IMR-90 (cell line): Measurements from ENCODE around the gene TREH. TPM values are rescaled to one million over a fixed set of nuclear protein-coding genes. Genes with fewer than 3 reads are reported as not detected.

Source experiments
- ATAC-seq: fragments of 200-7000 bp; cut with Tn5 transposase; 2 replicates; pipeline ENCODE4 v1.9.1; 2020; ENCODE audit warnings: low read depth, mild to moderate bottlenecking, moderate library complexity
- BruUV-seq: library from RNA; stranded (reverse); fragments of 400-500 nt; replicated peaks from 2 replicates; lab custom pipeline; 2021; lab: Mats Ljungman, UMichigan
- CTCF ChIA-PET: fragments of 300-600 bp; formaldehyde crosslinking; extraction: SDS; loops from one replicate; lab custom pipeline; 2021; ENCODE audit warnings: antibody characterized with exemption; lab: Yijun Ruan, JAX
- POLR2A ChIA-PET: fragments of 300-600 bp; sonication (Branson Sonifier 250); formaldehyde crosslinking; loops from one replicate; lab custom pipeline; 2022; ENCODE audit warnings: antibody characterized with exemption; ENCODE audit not compliant: unreplicated experiment; lab: Charles Lee
- DNase-seq: peaks from one replicate; pipeline ENCODE4 v3.0.0; 2013
- H2AFZ ChIP-seq: replicated peaks from 2 replicates; pipeline ENCODE3; 2013; ENCODE audit warnings: low read length, mild to moderate bottlenecking; ENCODE audit not compliant: poor library complexity
- H2AK5ac ChIP-seq: 2 replicates; pipeline ENCODE4 v1.6.1; 2013; ENCODE audit warnings: low read depth, low read length, inconsistent platforms
- H2AK9ac ChIP-seq: replicated peaks from 2 replicates; pipeline ENCODE3; 2013; ENCODE audit warnings: mild to moderate bottlenecking, low read depth, low read length, moderate library complexity; ENCODE audit not compliant: poor library complexity
- H2BK120ac ChIP-seq: 2 replicates; pipeline ENCODE4 v1.6.1; 2013; ENCODE audit warnings: low read depth, low read length, inconsistent platforms
- H2BK15ac ChIP-seq: 3 replicates; pipeline ENCODE4 v1.6.1; 2013; ENCODE audit warnings: low read depth, low read length, inconsistent platforms
- H2BK20ac ChIP-seq: 2 replicates; pipeline ENCODE4 v1.6.1; 2013; ENCODE audit warnings: low read depth, mild to moderate bottlenecking, inconsistent platforms, low read length, moderate library complexity
- H2BK5ac ChIP-seq: 2 replicates; pipeline ENCODE4 v1.6.1; 2013; ENCODE audit warnings: mild to moderate bottlenecking, low read depth, low read length, inconsistent platforms; ENCODE audit not compliant: poor library complexity, severe bottlenecking
- H3K14ac ChIP-seq: replicated peaks from 2 replicates; pipeline ENCODE4 v1.6.1; 2013; ENCODE audit warnings: low read depth, low read length, inconsistent platforms
- H3K18ac ChIP-seq: 2 replicates; pipeline ENCODE4 v1.6.1; 2013; ENCODE audit warnings: low read depth, low read length, control low read depth
- H3K23ac ChIP-seq: 2 replicates; pipeline ENCODE4 v1.6.1; 2013; ENCODE audit warnings: low read depth, low read length, inconsistent platforms
- H3K27ac ChIP-seq: 2 replicates; pipeline ENCODE4 v1.5.1; 2013; ENCODE audit warnings: mild to moderate bottlenecking, control low read depth, low read length; ENCODE audit not compliant: insufficient read depth
- H3K27me3 ChIP-seq: 2 replicates; pipeline ENCODE4 v1.6.1; 2013; ENCODE audit warnings: low read length; ENCODE audit not compliant: control insufficient read depth, insufficient read depth
- H3K36me3 ChIP-seq: 2 replicates; pipeline ENCODE4 v1.6.1; 2013; ENCODE audit warnings: low read length, mixed read lengths; ENCODE audit not compliant: control insufficient read depth, insufficient read depth
- H3K4ac ChIP-seq: 2 replicates; pipeline ENCODE4 v1.6.1; 2013; ENCODE audit warnings: low read depth, low read length, inconsistent platforms
- H3K4me1 ChIP-seq: 2 replicates; pipeline ENCODE4 v1.6.1; 2013; ENCODE audit warnings: low read length, mixed read lengths; ENCODE audit not compliant: control insufficient read depth, insufficient read depth
- H3K4me2 ChIP-seq: 2 replicates; pipeline ENCODE4 v1.6.1; 2013; ENCODE audit warnings: low read depth, mild to moderate bottlenecking, control low read depth, low read length, moderate library complexity
- H3K4me3 ChIP-seq: 2 replicates; pipeline ENCODE4 v1.5.1; 2013; ENCODE audit warnings: low read depth, mild to moderate bottlenecking, control low read depth, low read length, moderate library complexity; ENCODE audit not compliant: insufficient read depth
- H3K56ac ChIP-seq: 2 replicates; pipeline ENCODE4 v1.6.1; 2013; ENCODE audit warnings: low read length, inconsistent platforms; ENCODE audit not compliant: insufficient read depth; ENCODE audit errors: extremely low read depth
- H3K79me1 ChIP-seq, 2 experiments: 2 replicates each; pipeline ENCODE4 v1.6.1; 2013; ENCODE audit warnings: low read length in 2 of 2, inconsistent platforms in 1 of 2, low read depth in 1 of 2
- H3K9ac ChIP-seq: 2 replicates; pipeline ENCODE4 v1.6.1; 2013; ENCODE audit warnings: low read depth, low read length, control low read depth
- H3K9me1 ChIP-seq: 2 replicates; pipeline ENCODE4 v1.6.1; 2013; ENCODE audit warnings: low read length, inconsistent platforms; ENCODE audit not compliant: insufficient read depth
- H3K9me3 ChIP-seq: 2 replicates; pipeline ENCODE4 v1.6.1; 2013; ENCODE audit warnings: low read length; ENCODE audit not compliant: control insufficient read depth, insufficient read depth
- H4K20me1 ChIP-seq: 2 replicates; pipeline ENCODE4 v1.6.1; 2013; ENCODE audit warnings: low read length, inconsistent platforms; ENCODE audit not compliant: insufficient read depth
- H4K5ac ChIP-seq: 2 replicates; pipeline ENCODE4 v1.6.1; 2013; ENCODE audit warnings: mild to moderate bottlenecking, low read depth, low read length, control low read depth
- H4K8ac ChIP-seq, 2 experiments: 2 replicates each; pipeline ENCODE4 v1.6.1; 2013; ENCODE audit warnings: low read depth in 2 of 2, low read length in 2 of 2, control low read depth in 1 of 2, inconsistent platforms in 1 of 2
- H4K91ac ChIP-seq: 2 replicates; pipeline ENCODE4 v1.6.1; 2013; ENCODE audit warnings: low read depth, low read length, inconsistent platforms; ENCODE audit not compliant: insufficient read depth
- BHLHE40 ChIP-seq: fragments of 150-350 bp; IDR thresholded peaks from 2 replicates; pipeline ENCODE4 v1.6.1; 2016; ENCODE audit warnings: mild to moderate bottlenecking, low read depth, low read length
- CEBPB ChIP-seq: IDR thresholded peaks from 2 replicates; pipeline ENCODE4 v1.6.1; 2012; ENCODE audit warnings: low read depth, low read length, improper control_type of control experiment
- CHD1 ChIP-seq: IDR thresholded peaks from 2 replicates; pipeline ENCODE4 v1.6.1; 2012; ENCODE audit warnings: low read depth, low read length, improper control_type of control experiment
- FOS ChIP-seq: fragments of 150-350 bp; IDR thresholded peaks from 2 replicates; pipeline ENCODE4 v1.6.1; 2016; ENCODE audit warnings: low read depth, low read length
- MAFK ChIP-seq: IDR thresholded peaks from 2 replicates; pipeline ENCODE4 v1.6.1; 2012; ENCODE audit warnings: low read depth, low read length, improper control_type of control experiment
- NFE2L2 ChIP-seq: fragments of 150-350 bp; IDR thresholded peaks from 2 replicates; pipeline ENCODE4 v1.6.1; 2016; ENCODE audit warnings: low read depth, mild to moderate bottlenecking, low read length
- POLR2A ChIP-seq: IDR thresholded peaks from 2 replicates; pipeline ENCODE4 v1.6.1; 2012; ENCODE audit warnings: mild to moderate bottlenecking, low read depth, low read length
- RCOR1 ChIP-seq: IDR thresholded peaks from 2 replicates; pipeline ENCODE4 v1.6.1; 2012; ENCODE audit warnings: mild to moderate bottlenecking, low read length, improper control_type of control experiment; ENCODE audit not compliant: insufficient replicate concordance
- RFX5 ChIP-seq: IDR thresholded peaks from 2 replicates; pipeline ENCODE4 v1.8.0; 2012; ENCODE audit warnings: low read depth, mild to moderate bottlenecking, low read length, moderate library complexity
- WGBS, 2 experiments: methylation state at CpG; one replicate each; pipeline versions ENCODE4 v1.1.5 to v1.1.7; 2013; ENCODE audit warnings: missing lambda C conversion rate in 2 of 2; ENCODE audit not compliant: insufficient read length in 1 of 2; ENCODE audit errors: extremely low coverage in 2 of 2; 5-methylcytosine and 5-hydroxymethylcytosine counted together
- dilution Hi-C: fragments of 300-500 bp; cut with HindIII; formaldehyde crosslinking; loops from one replicate; pipeline ENCODE4 v1.14.3; 2018; ENCODE audit warnings: low sequenced_read_pairs; ENCODE audit not compliant: unreplicated experiment
- in situ Hi-C: fragments of 300-500 bp; cut with MboI; formaldehyde crosslinking; loops from 3 replicates; pipeline ENCODE4 v1.14.3; 2019; ENCODE audit warnings: low sequenced_read_pairs, inconsistent platforms, mixed read lengths
- intact Hi-C: fragments of 100-400 bp; cut with micrococcal nuclease; formaldehyde crosslinking; loops from 2 replicates; pipeline ENCODE4 v1.10.0; 2022
- polyA plus RNA-seq, 3 experiments: library from polyadenylated mRNA; depleted of rRNA; stranded (reverse); fragments of >200 nt; gene quantifications; 2 replicates each; pipeline ENCODE4 v1.2.3, GENCODE V29; 2012; ENCODE audit warnings: low replicate concordance in 1 of 3
- total RNA-seq: library from RNA; depleted of rRNA; stranded (reverse); fragments of >200 nt; gene quantifications from 2 replicates; pipeline ENCODE4 v1.2.3, GENCODE V29; 2012
- TF ChIP-seq, protein P1 (sequence below): fragments of 150-350 bp; IDR thresholded peaks from 2 replicates; pipeline ENCODE4 v1.6.1; 2017; ENCODE audit warnings: mild to moderate bottlenecking, antibody characterized with exemption, low read length, low read depth
- TF ChIP-seq, protein P2 (sequence below): fragments of 150-350 bp; IDR thresholded peaks from 2 replicates; pipeline ENCODE4 v1.6.1; 2016; ENCODE audit warnings: low read depth, mild to moderate bottlenecking, low read length, moderate library complexity, borderline replicate concordance
- TF ChIP-seq, protein P3 (sequence below): conservative IDR thresholded peaks from 2 replicates; pipeline ENCODE4 v1.5.1; 2012; ENCODE audit warnings: mild to moderate bottlenecking, low read depth, low read length, improper control_type of control experiment

Gene TREH
- total and polyA plus RNA-seq, 2 of the 4 experiments (the other 2 are of a cell fraction) = not detected

DNA sequence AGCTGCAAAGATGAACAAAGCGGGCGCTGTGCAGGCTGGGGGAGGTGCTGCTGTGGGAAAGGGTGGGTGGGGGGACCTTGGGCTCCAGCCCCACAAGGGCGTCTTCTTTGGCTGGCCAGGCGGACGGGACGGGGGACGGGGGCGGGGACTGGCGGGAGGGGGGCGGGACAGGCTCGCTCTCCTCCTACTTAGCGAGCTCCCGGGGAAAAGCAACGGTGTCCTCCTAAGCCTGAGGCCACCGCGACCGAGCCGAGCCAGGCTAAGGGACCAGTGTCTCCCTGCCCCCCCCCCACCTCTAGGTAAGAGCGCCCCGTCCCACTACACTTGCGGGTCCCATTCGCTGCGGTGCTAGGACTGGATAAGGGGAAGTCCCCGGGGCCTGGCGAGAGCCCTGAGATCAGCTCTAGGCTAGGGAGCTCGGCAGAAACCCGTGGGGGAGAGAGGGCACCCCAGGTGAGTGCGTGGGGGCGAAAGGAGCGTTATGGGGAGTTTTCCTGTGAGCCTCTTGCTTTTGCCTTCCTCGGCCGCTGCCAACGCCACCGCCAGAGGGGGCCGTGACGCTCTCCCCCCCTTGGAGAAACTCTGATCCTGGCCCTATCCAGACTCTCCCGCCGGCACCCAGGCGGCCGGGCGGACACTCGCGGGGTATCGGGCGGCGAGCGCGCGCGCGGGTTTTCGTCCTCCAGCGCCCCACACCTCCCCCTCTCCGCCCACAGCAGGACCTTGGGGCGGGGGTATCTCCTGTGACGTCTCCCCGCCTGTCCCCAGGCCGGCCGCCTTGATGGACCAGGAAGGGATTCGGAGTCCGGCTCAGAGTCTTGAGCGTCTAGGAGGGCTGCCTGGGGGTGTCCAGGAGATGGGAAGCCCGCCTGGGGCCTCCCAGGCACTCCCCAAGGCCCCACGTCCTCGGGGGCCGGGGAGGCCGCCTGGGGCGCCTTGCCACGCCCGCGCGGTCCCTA lies 71.8 kb downstream of the TREH start, which contains the start of gene PHLDB1:
Gene PHLDB1, plus strand, starts transcription at position 215 of the 959 bp plus-strand sequence. CDS start 6,222 bp downstream, outside the sequence.
- H4K91ac ChIP-seq = peak within 1 kb of the TSS; percentile 83
- peak within 1 kb of the TSS; percentile 90 for H3K27ac ChIP-seq
- peak within 1 kb of the TSS; percentile 73 to 87 for H4K8ac ChIP-seq
- peak within 1 kb of the TSS; percentile 86 for H2AK5ac ChIP-seq
- WGBS, 2 experiments = 0% methylated on average over 14 of the region's 72 CpGs; no CpG with 5 or more reads in 1 of the 2 experiments
- peak within 1 kb of the TSS; percentile 91 for H3K4ac ChIP-seq
- H3K23ac ChIP-seq = peak within 1 kb of the TSS; percentile 94
- POLR2A ChIA-PET = interaction anchor here (0.5 to 3.6 kb wide), 5 partner anchors 12 to 488 kb away, joined by 3 to 36 read pairs (median 4); no protein-coding TSS in a partner anchor
- peak within 1 kb of the TSS; percentile 59 for H2BK120ac ChIP-seq
- H3K4me1 ChIP-seq = peaks cover 40% of the 10 kb centered on the region
- H3K18ac ChIP-seq = peak within 1 kb of the TSS; percentile 83
- in situ Hi-C loops (no loop called here), dilution Hi-C loops (no loop called here), intact Hi-C loops (loop anchor here (1.0 to 5.0 kb wide), 2 partner anchors 11 to 50 kb away; no protein-coding TSS in a partner anchor)
- peaks cover 0 to 41% of the 10 kb centered on the region in 2 experiments; a peak in 2 of 4 replicates for H3K79me1 ChIP-seq
- H4K20me1 ChIP-seq = peaks cover 18% of the 10 kb centered on the region
- H3K4me3 ChIP-seq = peak within 1 kb of the TSS; percentile 93
- peak within 1 kb of the TSS; percentile 91 for H3K4me2 ChIP-seq
- peak within 1 kb of the TSS; percentile 84 for H4K5ac ChIP-seq
- H3K9ac ChIP-seq = peak within 1 kb of the TSS; percentile 98
- no TSS peak for BruUV-seq
- H3K9me3 ChIP-seq = no peaks in the 10 kb centered on the region
- H3K27me3 ChIP-seq = no peaks in the 10 kb centered on the region
- H2BK20ac ChIP-seq = peak within 1 kb of the TSS; percentile 28; the same call in 1 of the 2 replicates
- H3K14ac ChIP-seq = peak within 1 kb of the TSS; percentile 85
- peaks cover 29% of the 10 kb centered on the region for H3K9me1 ChIP-seq
- ATAC-seq (peak; percentile 35), DNase-seq (peak; percentile 67)
- H2AK9ac ChIP-seq = peak within 1 kb of the TSS; percentile 97
- CTCF ChIA-PET = interaction anchor here (0.6 to 0.8 kb wide), 3 partner anchors 11 to 408 kb away, joined by 3 to 4 read pairs (median 3); no protein-coding TSS in a partner anchor
- peak within 1 kb of the TSS; percentile 86 for H2AFZ ChIP-seq
- H2BK15ac ChIP-seq = peak within 1 kb of the TSS; percentile 72; the same call in 1 of the 3 replicates
- peaks cover 3% of the 10 kb centered on the region; the same call in 1 of the 2 replicates for H3K36me3 ChIP-seq
- peak within 1 kb of the TSS; percentile 98 for H2BK5ac ChIP-seq
- H3K56ac ChIP-seq = peak within 1 kb of the TSS; percentile 87
- TF ChIP-seq CEBPB (no peak), POLR2A (peak; percentile 88), MAFK (no peak), BHLHE40 (no peak), NFE2L2 (no peak), RCOR1 (no peak), FOS (no peak), RFX5 (no peak), CHD1 (peak; percentile 40)
- TF ChIP-seq, protein P1, sequence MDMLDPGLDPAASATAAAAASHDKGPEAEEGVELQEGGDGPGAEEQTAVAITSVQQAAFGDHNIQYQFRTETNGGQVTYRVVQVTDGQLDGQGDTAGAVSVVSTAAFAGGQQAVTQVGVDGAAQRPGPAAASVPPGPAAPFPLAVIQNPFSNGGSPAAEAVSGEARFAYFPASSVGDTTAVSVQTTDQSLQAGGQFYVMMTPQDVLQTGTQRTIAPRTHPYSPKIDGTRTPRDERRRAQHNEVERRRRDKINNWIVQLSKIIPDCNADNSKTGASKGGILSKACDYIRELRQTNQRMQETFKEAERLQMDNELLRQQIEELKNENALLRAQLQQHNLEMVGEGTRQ = no peak
- TF ChIP-seq, protein P2, sequence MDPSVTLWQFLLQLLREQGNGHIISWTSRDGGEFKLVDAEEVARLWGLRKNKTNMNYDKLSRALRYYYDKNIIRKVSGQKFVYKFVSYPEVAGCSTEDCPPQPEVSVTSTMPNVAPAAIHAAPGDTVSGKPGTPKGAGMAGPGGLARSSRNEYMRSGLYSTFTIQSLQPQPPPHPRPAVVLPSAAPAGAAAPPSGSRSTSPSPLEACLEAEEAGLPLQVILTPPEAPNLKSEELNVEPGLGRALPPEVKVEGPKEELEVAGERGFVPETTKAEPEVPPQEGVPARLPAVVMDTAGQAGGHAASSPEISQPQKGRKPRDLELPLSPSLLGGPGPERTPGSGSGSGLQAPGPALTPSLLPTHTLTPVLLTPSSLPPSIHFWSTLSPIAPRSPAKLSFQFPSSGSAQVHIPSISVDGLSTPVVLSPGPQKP = no peak
- TF ChIP-seq, protein P3, sequence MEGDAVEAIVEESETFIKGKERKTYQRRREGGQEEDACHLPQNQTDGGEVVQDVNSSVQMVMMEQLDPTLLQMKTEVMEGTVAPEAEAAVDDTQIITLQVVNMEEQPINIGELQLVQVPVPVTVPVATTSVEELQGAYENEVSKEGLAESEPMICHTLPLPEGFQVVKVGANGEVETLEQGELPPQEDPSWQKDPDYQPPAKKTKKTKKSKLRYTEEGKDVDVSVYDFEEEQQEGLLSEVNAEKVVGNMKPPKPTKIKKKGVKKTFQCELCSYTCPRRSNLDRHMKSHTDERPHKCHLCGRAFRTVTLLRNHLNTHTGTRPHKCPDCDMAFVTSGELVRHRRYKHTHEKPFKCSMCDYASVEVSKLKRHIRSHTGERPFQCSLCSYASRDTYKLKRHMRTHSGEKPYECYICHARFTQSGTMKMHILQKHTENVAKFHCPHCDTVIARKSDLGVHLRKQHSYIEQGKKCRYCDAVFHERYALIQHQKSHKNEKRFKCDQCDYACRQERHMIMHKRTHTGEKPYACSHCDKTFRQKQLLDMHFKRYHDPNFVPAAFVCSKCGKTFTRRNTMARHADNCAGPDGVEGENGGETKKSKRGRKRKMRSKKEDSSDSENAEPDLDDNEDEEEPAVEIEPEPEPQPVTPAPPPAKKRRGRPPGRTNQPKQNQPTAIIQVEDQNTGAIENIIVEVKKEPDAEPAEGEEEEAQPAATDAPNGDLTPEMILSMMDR = peak; percentile 60
